HCT116 (cell line): Measurements from ENCODE around the gene MYO3B. TPM values are rescaled to one million over a fixed set of nuclear protein-coding genes. Genes with fewer than 3 reads are reported as not detected.

ENCODE experiments used
- ATAC-seq: fragments of 200-7000 bp; cut with Tn5 transposase; 2 replicates; pipeline ENCODE4 v1.9.1; 2020; ENCODE audit warnings: mild to moderate bottlenecking, moderate library complexity
- BruUV-seq: library from RNA; stranded (reverse); fragments of 400-500 nt; replicated peaks from 2 replicates; lab custom pipeline; 2021; lab: Mats Ljungman, UMichigan
- CTCF ChIA-PET: fragments of 300-600 bp; sonication (Branson Sonifier 250); formaldehyde crosslinking; loops from one replicate; lab custom pipeline; 2021; ENCODE audit warnings: antibody characterized with exemption; lab: Charles Lee
- POLR2A ChIA-PET: fragments of 300-600, 350-600 bp; sonication (Branson Sonifier 250); formaldehyde crosslinking; loops from one replicate; lab custom pipeline; 2021; ENCODE audit warnings: antibody characterized with exemption; lab: Charles Lee
- RAD21 ChIA-PET, 2 experiments: fragments of 300-600 bp; sonication (Branson Sonifier 250); formaldehyde crosslinking; loops; one replicate each; lab custom pipeline; 2023; ENCODE audit warnings: low total read pairs in 2 of 2; ENCODE audit not compliant: uncharacterized antibody in 2 of 2, unreplicated experiment in 2 of 2, low non-redundant PET in 1 of 2; lab: Charles Lee
- DNase-seq: peaks from one replicate; pipeline ENCODE4 v3.0.0-alpha.2; 2010; ENCODE audit warnings: low read depth, low spot score
- H2AFZ ChIP-seq: fragments of 200-600 bp; shearing (Covaris generic), sonication (generic); 2 replicates; pipeline ENCODE4 v1.6.1; 2017; ENCODE audit warnings: low read depth, mixed run types, mixed read lengths, antibody characterized with exemption, low read length; ENCODE audit not compliant: poor library complexity, severe bottlenecking
- H3K27ac ChIP-seq: 2 replicates; pipeline ENCODE4 v1.5.1; 2012; ENCODE audit warnings: low read depth, low read length
- H3K27me3 ChIP-seq: fragments of 200-600 bp; sonication (generic); 2 replicates; pipeline ENCODE4 v1.6.1; 2016; ENCODE audit warnings: mixed run types, low read length, mixed read lengths; ENCODE audit not compliant: insufficient read depth
- H3K36me3 ChIP-seq, 2 experiments: fragments of 200-500 bp in 1 of 2; fragments of 200-600 bp in 1 of 2; sonication (Bioruptor generic) in 1 of 2; sonication (generic) in 1 of 2; 2 replicates each; pipeline versions ENCODE4 v1.5.1 to v1.6.1; 2014 to 2016; ENCODE audit warnings: low read length in 2 of 2, inconsistent platforms in 1 of 2, mixed read lengths in 1 of 2, mixed run types in 1 of 2; ENCODE audit not compliant: insufficient read depth in 2 of 2, control insufficient read depth in 1 of 2
- H3K4me1 ChIP-seq, 2 experiments: fragments of 200-600 bp in 1 of 2; sonication (generic) in 1 of 2; 2 replicates each; pipeline versions ENCODE4 v1.5.1 to v1.6.1; 2012 to 2017; ENCODE audit warnings: low read length in 2 of 2, inconsistent platforms in 1 of 2, mild to moderate bottlenecking in 1 of 2, mixed read lengths in 1 of 2, mixed run types in 1 of 2, moderate library complexity in 1 of 2; ENCODE audit not compliant: insufficient read depth in 2 of 2, control insufficient read depth in 1 of 2
- H3K4me2 ChIP-seq: fragments of 200-600 bp; sonication (generic); 2 replicates; pipeline ENCODE4 v1.6.1; 2017; ENCODE audit warnings: mixed run types, low read length, mixed read lengths
- H3K4me3 ChIP-seq, 2 experiments: fragments of 200-600 bp in 1 of 2; sonication (generic) in 1 of 2; replicated peaks in 1 of 2; 2 replicates each; pipeline ENCODE4 v1.5.1; 2011 to 2016; ENCODE audit warnings: low read length in 2 of 2, control low read depth in 1 of 2, low read depth in 1 of 2, mild to moderate bottlenecking in 1 of 2, mixed read lengths in 1 of 2, mixed run types in 1 of 2
- H3K79me2 ChIP-seq: fragments of 200-600 bp; sonication (generic); 2 replicates; pipeline ENCODE4 v1.6.1; 2017; ENCODE audit warnings: mild to moderate bottlenecking, mixed run types, low read length, moderate library complexity, mixed read lengths; ENCODE audit not compliant: insufficient read depth
- H3K9ac ChIP-seq: fragments of 200-600 bp; sonication (generic); 2 replicates; pipeline ENCODE4 v1.6.1; 2016; ENCODE audit warnings: low read length, mixed read lengths
- H3K9me2 ChIP-seq: fragments of 200-600 bp; sonication (generic), shearing (Covaris generic); 2 replicates; pipeline ENCODE4 v1.6.1; 2017; ENCODE audit warnings: mixed run types, mild to moderate bottlenecking, moderate library complexity; ENCODE audit not compliant: insufficient read depth
- H3K9me3 ChIP-seq, 2 experiments: fragments of 200-500 bp in 1 of 2; fragments of 200-600 bp in 1 of 2; sonication (Bioruptor generic) in 1 of 2; sonication (generic) in 1 of 2; 2 replicates each; pipeline ENCODE4 v1.6.1; 2014 to 2017; ENCODE audit warnings: low read length in 2 of 2, mixed read lengths in 2 of 2, inconsistent platforms in 1 of 2, low read depth in 1 of 2, mild to moderate bottlenecking in 1 of 2, mixed run types in 1 of 2, moderate library complexity in 1 of 2; ENCODE audit not compliant: control insufficient read depth in 1 of 2, insufficient read depth in 1 of 2
- H4K20me1 ChIP-seq: fragments of 200-600 bp; sonication (generic), shearing (Covaris generic); 2 replicates; pipeline ENCODE4 v1.6.1; 2017; ENCODE audit warnings: mixed run types, mild to moderate bottlenecking, moderate library complexity; ENCODE audit not compliant: insufficient read depth
- CBX3 ChIP-seq: IDR thresholded peaks from 2 replicates; pipeline ENCODE4 v1.6.1; 2012; ENCODE audit warnings: low read depth
- CEBPB ChIP-seq: IDR thresholded peaks from 2 replicates; pipeline ENCODE4 v1.6.1; 2012; ENCODE audit warnings: low read depth
- EGR1 ChIP-seq: IDR thresholded peaks from 2 replicates; pipeline ENCODE4 v1.6.1; 2012; ENCODE audit warnings: low read depth
- ELF1 ChIP-seq: IDR thresholded peaks from 2 replicates; pipeline ENCODE4 v1.6.1; 2012; ENCODE audit warnings: low read depth, borderline replicate concordance
- EZH2 ChIP-seq: fragments of 200-600 bp; sonication (generic); IDR thresholded peaks from 2 replicates; pipeline ENCODE4 v1.6.1; 2017; ENCODE audit warnings: antibody characterized with exemption, mixed run types
- SIN3A ChIP-seq: IDR thresholded peaks from 2 replicates; pipeline ENCODE4 v1.6.1; 2012; ENCODE audit warnings: low read depth
- SP1 ChIP-seq: IDR thresholded peaks from 2 replicates; pipeline ENCODE4 v1.6.1; 2012; ENCODE audit warnings: low read depth
- TCF7L2 ChIP-seq: IDR thresholded peaks from 2 replicates; pipeline ENCODE4 v1.7.0; 2011; ENCODE audit warnings: borderline replicate concordance, inconsistent platforms; ENCODE audit not compliant: insufficient read depth, insufficient read length; ENCODE audit errors: extremely low read depth
- YY1 ChIP-seq: IDR thresholded peaks from 2 replicates; pipeline ENCODE4 v1.6.1; 2011; ENCODE audit warnings: low read length, low read depth, moderate library complexity, mild to moderate bottlenecking; ENCODE audit not compliant: insufficient replicate concordance; ENCODE audit errors: extremely low read depth
- ZBTB33 ChIP-seq: IDR thresholded peaks from 2 replicates; pipeline ENCODE4 v1.6.1; 2011; ENCODE audit warnings: mild to moderate bottlenecking, low read length, moderate library complexity; ENCODE audit not compliant: insufficient replicate concordance; ENCODE audit errors: extremely low read depth
- intact Hi-C: fragments of 100-400 bp; cut with micrococcal nuclease; formaldehyde crosslinking; loops from 2 replicates; pipeline ENCODE4 v1.10.0; 2022
- total RNA-seq: library from RNA; stranded (reverse); gene quantifications from one replicate; pipeline ENCODE4 v1.2.1, GENCODE V29; 2021; ENCODE audit not compliant: unreplicated experiment
- TF ChIP-seq, protein P1 (sequence below): IDR thresholded peaks from 2 replicates; pipeline ENCODE4 v1.6.1; 2012; ENCODE audit warnings: low read depth

MYO3B gene
- total RNA-seq, 1 experiment from 2014 or later = not detected

GRCh38 chr2:170411660-170412059 lies 233.7 kb downstream of the MYO3B start:
- no peak overlapping the region for H3K4me3 ChIP-seq
- no peaks in the 10 kb centered on the region for H4K20me1 ChIP-seq
- H3K79me2 ChIP-seq = no peaks in the 10 kb centered on the region
- H3K36me3 ChIP-seq = no peaks in the 10 kb centered on the region
- BruUV-seq = no TSS peak
- H3K27me3 ChIP-seq = no peaks in the 10 kb centered on the region
- CTCF ChIA-PET = no interaction called here
- no peak overlapping the region for H3K9ac ChIP-seq
- no peak overlapping the region for H2AFZ ChIP-seq
- peaks cover 0 to 7% of the 10 kb centered on the region in 2 experiments; a peak in 1 of 4 replicates for H3K4me1 ChIP-seq
- H3K4me2 ChIP-seq = no peak overlapping the region
- H3K9me2 ChIP-seq = no peaks in the 10 kb centered on the region
- no peak for DNase-seq
- POLR2A ChIA-PET = no interaction called here
- ATAC-seq = no peak
- TF ChIP-seq ZBTB33 (no peak), EZH2 (no peak), EGR1 (no peak), YY1 (no peak), ELF1 (no peak), CEBPB (no peak), SIN3A (no peak), SP1 (no peak), TCF7L2 (no peak), CBX3 (no peak)
- TF ChIP-seq, protein P1, sequence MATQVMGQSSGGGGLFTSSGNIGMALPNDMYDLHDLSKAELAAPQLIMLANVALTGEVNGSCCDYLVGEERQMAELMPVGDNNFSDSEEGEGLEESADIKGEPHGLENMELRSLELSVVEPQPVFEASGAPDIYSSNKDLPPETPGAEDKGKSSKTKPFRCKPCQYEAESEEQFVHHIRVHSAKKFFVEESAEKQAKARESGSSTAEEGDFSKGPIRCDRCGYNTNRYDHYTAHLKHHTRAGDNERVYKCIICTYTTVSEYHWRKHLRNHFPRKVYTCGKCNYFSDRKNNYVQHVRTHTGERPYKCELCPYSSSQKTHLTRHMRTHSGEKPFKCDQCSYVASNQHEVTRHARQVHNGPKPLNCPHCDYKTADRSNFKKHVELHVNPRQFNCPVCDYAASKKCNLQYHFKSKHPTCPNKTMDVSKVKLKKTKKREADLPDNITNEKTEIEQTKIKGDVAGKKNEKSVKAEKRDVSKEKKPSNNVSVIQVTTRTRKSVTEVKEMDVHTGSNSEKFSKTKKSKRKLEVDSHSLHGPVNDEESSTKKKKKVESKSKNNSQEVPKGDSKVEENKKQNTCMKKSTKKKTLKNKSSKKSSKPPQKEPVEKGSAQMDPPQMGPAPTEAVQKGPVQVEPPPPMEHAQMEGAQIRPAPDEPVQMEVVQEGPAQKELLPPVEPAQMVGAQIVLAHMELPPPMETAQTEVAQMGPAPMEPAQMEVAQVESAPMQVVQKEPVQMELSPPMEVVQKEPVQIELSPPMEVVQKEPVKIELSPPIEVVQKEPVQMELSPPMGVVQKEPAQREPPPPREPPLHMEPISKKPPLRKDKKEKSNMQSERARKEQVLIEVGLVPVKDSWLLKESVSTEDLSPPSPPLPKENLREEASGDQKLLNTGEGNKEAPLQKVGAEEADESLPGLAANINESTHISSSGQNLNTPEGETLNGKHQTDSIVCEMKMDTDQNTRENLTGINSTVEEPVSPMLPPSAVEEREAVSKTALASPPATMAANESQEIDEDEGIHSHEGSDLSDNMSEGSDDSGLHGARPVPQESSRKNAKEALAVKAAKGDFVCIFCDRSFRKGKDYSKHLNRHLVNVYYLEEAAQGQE = no peak
- no peak overlapping the region for H3K27ac ChIP-seq
- RAD21 ChIA-PET = no interaction called here
- intact Hi-C loops = no loop called here
- no peaks in the 10 kb centered on the region for H3K9me3 ChIP-seq
